ENCODE measurements around the gene P2RY8.
"Not testable (repeated sequence)": the region's sequence is repeated elsewhere in the genome, so short reads cannot be mapped to it uniquely, and the experiment has no call there.

Gene P2RY8

GRCh38 chrX:1537031-1537715 is at the start of gene P2RY8:
Gene P2RY8, minus strand, starts transcription at chrX:1537185. Its CDS starts 70,627 bp downstream, at chrX:1466558.
- DNase-seq (ENCODE audit: low read depth) = peak; percentile 65

GRCh38 chrX:1584237-1585011 is 47.4 kb upstream of the P2RY8 start:
- DNase-seq (ENCODE audit: low read depth) = no peak

- DNase-seq (ENCODE audit: low read depth) = no peak
These were observed 45.9 kb upstream of the P2RY8 start for GRCh38 chrX:1582686-1583437.

- DNase-seq (ENCODE audit: low read depth) = peak; percentile 57
These were observed 44.1 kb upstream of the P2RY8 start for GRCh38 chrX:1581132-1581531.

- DNase-seq (ENCODE audit: low read depth) = no peak
These were observed 41.7 kb upstream of the P2RY8 start for GRCh38 chrX:1578511-1579173.

GRCh38 chrX:1577845-1578244 is 40.9 kb upstream of the P2RY8 start:
- DNase-seq (ENCODE audit: low read depth) = no peak

GRCh38 chrX:1576201-1576992 is 39.4 kb upstream of the P2RY8 start:
- DNase-seq (ENCODE audit: low read depth) = no peak

- not testable (repeated sequence) for DNase-seq (ENCODE audit: low read depth)
These were observed 37.2 kb upstream of the P2RY8 start for GRCh38 chrX:1574181-1574580.

GRCh38 chrX:1564750-1565683 is 28.0 kb upstream of the P2RY8 start:
- no peak for DNase-seq (ENCODE audit: low read depth)

GRCh38 chrX:1564077-1564476 is 27.1 kb upstream of the P2RY8 start:
- DNase-seq (ENCODE audit: low read depth) = not testable (repeated sequence)

GRCh38 chrX:1561164-1561563 is 24.2 kb upstream of the P2RY8 start:
- DNase-seq (ENCODE audit: low read depth) = no peak

- no peak for DNase-seq (ENCODE audit: low read depth)
These were observed 21.9 kb upstream of the P2RY8 start for GRCh38 chrX:1558761-1559468.

GRCh38 chrX:1557442-1557841 is 20.5 kb upstream of the P2RY8 start:
- DNase-seq (ENCODE audit: low read depth) = not testable (repeated sequence)

- no peak for DNase-seq (ENCODE audit: low read depth)
These were observed 18.4 kb upstream of the P2RY8 start for GRCh38 chrX:1555370-1555769.

- DNase-seq (ENCODE audit: low read depth) = peak; percentile 48
These were observed 17.7 kb upstream of the P2RY8 start for GRCh38 chrX:1554469-1555210.

- DNase-seq (ENCODE audit: low read depth) = no peak
These were observed 15.1 kb upstream of the P2RY8 start for GRCh38 chrX:1551959-1552546.

- DNase-seq (ENCODE audit: low read depth) = no peak
These were observed 9.8 kb upstream of the P2RY8 start for GRCh38 chrX:1546691-1547251.

- no peak for DNase-seq (ENCODE audit: low read depth)
These were observed 8.9 kb upstream of the P2RY8 start for GRCh38 chrX:1545776-1546408.
